Endothelial cell (in vitro differentiated cells): ENCODE measurements around the gene RAB22A. TPM values are rescaled to one million over a fixed set of nuclear protein-coding genes. Genes with fewer than 3 reads are reported as not detected.

Experiments
- DNase-seq: peaks from one replicate; pipeline ENCODE4 v3.0.0; 2021; ENCODE audit warnings: low spot score
- H3K27ac Mint-ChIP-seq: one replicate; pipeline ENCODE4 v1.8.0; 2021; ENCODE audit warnings: mixed read lengths, inconsistent platforms; ENCODE audit not compliant: unreplicated experiment
- H3K27me3 Mint-ChIP-seq: one replicate; pipeline ENCODE4 v1.8.0; 2021; ENCODE audit warnings: mild to moderate bottlenecking, moderate library complexity, mixed read lengths, inconsistent platforms; ENCODE audit not compliant: unreplicated experiment
- H3K36me3 Mint-ChIP-seq: one replicate; pipeline ENCODE4 v1.8.0; 2021; ENCODE audit warnings: mild to moderate bottlenecking, low read depth, mixed read lengths, inconsistent platforms; ENCODE audit not compliant: unreplicated experiment
- H3K4me1 Mint-ChIP-seq: one replicate; pipeline ENCODE4 v1.8.0; 2021; ENCODE audit warnings: mild to moderate bottlenecking, mixed read lengths, inconsistent platforms; ENCODE audit not compliant: unreplicated experiment
- H3K4me3 Mint-ChIP-seq: one replicate; pipeline ENCODE4 v1.8.0; 2021; ENCODE audit warnings: mild to moderate bottlenecking, mixed read lengths, inconsistent platforms; ENCODE audit not compliant: unreplicated experiment
- H3K9me3 Mint-ChIP-seq: one replicate; pipeline ENCODE4 v1.8.0; 2021; ENCODE audit warnings: mixed read lengths, inconsistent platforms; ENCODE audit not compliant: unreplicated experiment
- CTCF ChIP-seq: fragments of 200-600 bp; sonication (generic); IDR thresholded peaks from one replicate; pipeline ENCODE4 v1.5.0; 2021; ENCODE audit warnings: antibody characterized with exemption; ENCODE audit not compliant: unreplicated experiment
- total RNA-seq: library from RNA; stranded (reverse); fragmentation: NEBNext Ultra II Directional; extraction: Animal tissue kit (Norgen Biotek cat#: 25700); gene quantifications from one replicate; pipeline ENCODE4 v1.2.1, GENCODE V29; 2021; ENCODE audit not compliant: unreplicated experiment

Gene RAB22A
- total RNA-seq, 1 donor from 2014 or later: 14.2 TPM

- TF ChIP-seq CTCF: no peak
- H3K36me3 Mint-ChIP-seq: peaks cover 32% of the 10 kb centered on the region
- H3K27ac Mint-ChIP-seq: no peak overlapping the region
- no peaks in the 10 kb centered on the region for H3K9me3 Mint-ChIP-seq
- H3K27me3 Mint-ChIP-seq: peaks cover 3% of the 10 kb centered on the region
- H3K4me1 Mint-ChIP-seq: peaks cover 24% of the 10 kb centered on the region
- peak overlapping the region; percentile 58 for H3K4me3 Mint-ChIP-seq
- no peak for DNase-seq
Observed at GRCh38 chr20:58289143-58289542, 20.4 kb upstream of the RAB22A start.

DNA sequence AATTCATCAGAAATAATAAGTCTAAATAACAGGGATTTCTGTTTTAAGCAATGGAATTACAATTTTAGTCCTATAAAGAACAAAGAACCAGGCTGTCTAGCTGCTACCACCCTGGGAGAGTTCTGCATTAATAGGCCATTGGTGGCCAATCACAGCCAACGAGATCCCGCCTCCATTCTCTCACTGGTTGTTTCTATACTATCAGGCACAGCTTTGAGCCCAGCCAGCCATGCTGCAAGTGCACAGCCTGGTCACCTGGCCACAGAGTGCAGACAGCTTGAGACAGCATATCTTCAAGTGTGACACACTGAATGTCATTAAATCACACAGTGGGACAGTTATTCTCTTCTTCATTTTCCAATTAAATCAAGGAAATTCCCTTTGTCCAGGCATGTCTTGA is 16.1 kb upstream of the RAB22A start:
- Mint-ChIP-seq H3K27ac (no peak overlapping the region), H3K36me3 (peaks cover 6% of the 10 kb centered on the region), H3K9me3 (no peaks in the 10 kb centered on the region), H3K27me3 (no peaks in the 10 kb centered on the region), H3K4me3 (no peak overlapping the region), H3K4me1 (peaks cover 15% of the 10 kb centered on the region)
- DNase-seq: no peak
- TF ChIP-seq CTCF: no peak

GRCh38 chr20:58294497-58295455 is 14.7 kb upstream of the RAB22A start:
- TF ChIP-seq CTCF: no peak
- no peaks in the 10 kb centered on the region for H3K27me3 Mint-ChIP-seq
- peaks cover 15% of the 10 kb centered on the region for H3K4me1 Mint-ChIP-seq
- no peaks in the 10 kb centered on the region for H3K9me3 Mint-ChIP-seq
- peaks cover under 1% of the 10 kb centered on the region for H3K36me3 Mint-ChIP-seq
- peak overlapping the region; percentile 30 for H3K27ac Mint-ChIP-seq
- H3K4me3 Mint-ChIP-seq: no peak overlapping the region
- no peak for DNase-seq

DNA sequence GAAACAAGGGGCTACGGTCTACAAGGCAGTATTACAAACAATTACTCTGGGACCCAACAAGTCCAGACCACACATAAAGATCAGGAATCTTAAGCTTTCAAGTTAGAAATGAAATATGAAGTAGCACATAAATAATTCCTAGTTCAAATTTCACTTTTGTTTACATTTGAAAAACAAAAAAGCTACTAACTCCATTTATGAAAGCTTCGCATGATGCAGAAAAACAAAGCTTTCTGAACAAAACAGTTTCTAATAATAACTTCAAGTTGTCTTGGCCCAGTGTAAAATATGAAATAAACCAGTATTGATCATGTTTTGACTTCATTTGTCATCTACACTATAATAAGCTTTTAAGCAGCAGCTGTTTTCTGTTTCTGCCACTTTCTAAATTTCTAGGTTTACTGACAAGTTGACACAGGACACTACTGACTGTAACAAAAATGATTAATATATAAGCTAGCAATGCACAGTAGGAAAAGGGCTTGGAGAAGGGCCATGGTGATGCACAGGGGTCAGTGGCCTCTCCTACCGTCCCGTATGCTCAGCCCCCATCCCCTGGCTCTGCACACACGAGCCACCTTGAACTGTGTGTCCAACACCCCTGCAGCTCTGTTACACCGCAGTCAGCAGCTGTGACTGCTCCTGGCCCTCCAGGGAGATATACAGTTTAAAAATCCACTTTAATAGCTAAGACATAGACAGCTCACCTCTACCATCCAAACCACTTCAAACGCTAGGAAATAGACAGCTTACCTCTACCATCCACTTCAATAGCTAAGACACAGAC is 13.3 kb upstream of the RAB22A start:
- Mint-ChIP-seq H3K27ac (no peak overlapping the region), H3K4me1 (peaks cover 15% of the 10 kb centered on the region), H3K36me3 (peaks cover 7% of the 10 kb centered on the region), H3K9me3 (no peaks in the 10 kb centered on the region), H3K27me3 (no peaks in the 10 kb centered on the region), H3K4me3 (no peak overlapping the region)
- no peak for DNase-seq
- no peak for TF ChIP-seq CTCF
